H9 (cell line): ENCODE data around the gene FBLN1. TPM values are rescaled to one million over a fixed set of nuclear protein-coding genes. Genes with fewer than 3 reads are reported as not detected.

ENCODE experiments used
- DNase-seq: peaks from one replicate; pipeline ENCODE4 v3.0.0-alpha.2; 2017
- H2AFZ ChIP-seq: one replicate; pipeline ENCODE4 v1.6.1; 2013; ENCODE audit warnings: mild to moderate bottlenecking, low read length, control low read depth, moderate library complexity
- H2AK5ac ChIP-seq: 2 replicates; pipeline ENCODE4 v1.6.1; 2013; ENCODE audit warnings: low read length, control low read depth, mixed read lengths; ENCODE audit not compliant: insufficient read length
- H2BK120ac ChIP-seq: one replicate; pipeline ENCODE4 v1.6.1; 2013; ENCODE audit warnings: low read depth, mild to moderate bottlenecking, low read length, control low read depth, inconsistent platforms; ENCODE audit not compliant: poor library complexity, severe bottlenecking
- H2BK12ac ChIP-seq: 2 replicates; pipeline ENCODE4 v1.6.1; 2013; ENCODE audit warnings: low read length, control low read depth, mixed read lengths, low read depth; ENCODE audit not compliant: insufficient read length
- H2BK15ac ChIP-seq: 2 replicates; pipeline ENCODE4 v1.6.1; 2013; ENCODE audit warnings: low read depth, low read length, control low read depth
- H2BK20ac ChIP-seq: one replicate; pipeline ENCODE4 v1.6.1; 2013; ENCODE audit warnings: low read depth, mild to moderate bottlenecking, low read length, control low read depth, inconsistent platforms; ENCODE audit not compliant: poor library complexity, severe bottlenecking
- H2BK5ac ChIP-seq: 2 replicates; pipeline ENCODE4 v1.6.1; 2013; ENCODE audit warnings: low read length, control low read depth, mixed read lengths; ENCODE audit not compliant: insufficient read length
- H3K14ac ChIP-seq: 2 replicates; pipeline ENCODE4 v1.6.1; 2013; ENCODE audit warnings: low read length, control low read depth; ENCODE audit not compliant: insufficient read depth
- H3K18ac ChIP-seq: 2 replicates; pipeline ENCODE4 v1.6.1; 2013; ENCODE audit warnings: low read depth, mild to moderate bottlenecking, mixed read lengths, low read length, control low read depth; ENCODE audit not compliant: insufficient read length
- H3K23ac ChIP-seq: 2 replicates; pipeline ENCODE4 v1.6.1; 2013; ENCODE audit warnings: low read length, control low read depth, mixed read lengths, low read depth; ENCODE audit not compliant: insufficient read length
- H3K23me2 ChIP-seq: 2 replicates; pipeline ENCODE4 v1.6.1; 2013; ENCODE audit warnings: low read depth, mild to moderate bottlenecking, mixed read lengths, low read length, control low read depth; ENCODE audit not compliant: insufficient read length, poor library complexity, severe bottlenecking
- H3K27ac ChIP-seq: 2 replicates; pipeline ENCODE4 v1.5.1; 2013; ENCODE audit warnings: low read length, control low read depth, mixed read lengths, low read depth; ENCODE audit not compliant: insufficient read length
- H3K27me3 ChIP-seq: 2 replicates; pipeline ENCODE4 v1.6.1; 2013; ENCODE audit warnings: low read length, control low read depth, inconsistent platforms; ENCODE audit not compliant: insufficient read depth
- H3K4ac ChIP-seq: 2 replicates; pipeline ENCODE4 v1.6.1; 2013; ENCODE audit warnings: low read depth, mild to moderate bottlenecking, control low read depth, inconsistent platforms, low read length, moderate library complexity
- H3K4me1 ChIP-seq: 2 replicates; pipeline ENCODE4 v1.6.1; 2013; ENCODE audit warnings: low read length, control low read depth, inconsistent platforms; ENCODE audit not compliant: insufficient read depth
- H3K4me2 ChIP-seq: 2 replicates; pipeline ENCODE4 v1.6.1; 2013; ENCODE audit warnings: low read length, control low read depth, mixed read lengths; ENCODE audit not compliant: insufficient read length, insufficient read depth
- H3K56ac ChIP-seq: 2 replicates; pipeline ENCODE4 v1.6.1; 2013; ENCODE audit warnings: low read depth, mild to moderate bottlenecking, mixed read lengths, low read length, control low read depth; ENCODE audit not compliant: insufficient read length
- H3K79me1 ChIP-seq: 2 replicates; pipeline ENCODE4 v1.6.1; 2013; ENCODE audit warnings: low read depth, mild to moderate bottlenecking, moderate library complexity, low read length, control low read depth, inconsistent platforms; ENCODE audit not compliant: insufficient read depth, poor library complexity, severe bottlenecking
- H3K79me2 ChIP-seq: 2 replicates; pipeline ENCODE4 v1.6.1; 2013; ENCODE audit warnings: low read length, control low read depth, inconsistent platforms; ENCODE audit not compliant: insufficient read depth
- H3K9ac ChIP-seq: 2 replicates; pipeline ENCODE4 v1.6.1; 2013; ENCODE audit warnings: low read length, control low read depth, mixed read lengths; ENCODE audit not compliant: insufficient read length; ENCODE audit errors: extremely low read depth
- H3K9me3 ChIP-seq: one replicate; pipeline ENCODE4 v1.6.1; 2013; ENCODE audit warnings: low read depth, low read length, inconsistent platforms; ENCODE audit not compliant: control insufficient read depth
- H3T11ph ChIP-seq: one replicate; pipeline ENCODE4 v1.6.1; 2013; ENCODE audit warnings: mild to moderate bottlenecking, low read length, control low read depth, inconsistent platforms
- H4K20me1 ChIP-seq: one replicate; pipeline ENCODE4 v1.6.1; 2013; ENCODE audit not compliant: control insufficient read depth, insufficient read length, insufficient read depth
- H4K5ac ChIP-seq: 2 replicates; pipeline ENCODE4 v1.6.1; 2013; ENCODE audit warnings: low read depth, mild to moderate bottlenecking, mixed read lengths, low read length, control low read depth; ENCODE audit not compliant: insufficient read length
- H4K8ac ChIP-seq: replicated peaks from 2 replicates; pipeline ENCODE4 v1.6.1; 2013; ENCODE audit warnings: low read length, control low read depth, mixed read lengths, low read depth; ENCODE audit not compliant: insufficient read length
- H4K91ac ChIP-seq: 2 replicates; pipeline ENCODE4 v1.6.1; 2013; ENCODE audit warnings: low read depth, mild to moderate bottlenecking, moderate library complexity, mixed read lengths, low read length, control low read depth; ENCODE audit not compliant: insufficient read length
- H3K27ac Mint-ChIP-seq, 3 experiments: 2 replicates in 2 of 3; 3 replicates in 1 of 3; pipeline ENCODE4 v1.8.0; 2020 to 2021; ENCODE audit warnings: mixed read lengths in 3 of 3, mild to moderate bottlenecking in 1 of 3, moderate library complexity in 1 of 3
- H3K27me3 Mint-ChIP-seq: 2 replicates; pipeline ENCODE4 v1.8.0; 2021; ENCODE audit warnings: low read depth, mild to moderate bottlenecking, moderate library complexity, mixed read lengths
- H3K36me3 Mint-ChIP-seq, 3 experiments: 2 replicates in 2 of 3; 3 replicates in 1 of 3; pipeline ENCODE4 v1.8.0; 2020 to 2021; ENCODE audit warnings: low read depth in 3 of 3, mixed read lengths in 3 of 3; ENCODE audit not compliant: insufficient read depth in 1 of 3
- H3K4me1 Mint-ChIP-seq, 2 experiments: 2 replicates each; pipeline ENCODE4 v1.8.0; 2020; ENCODE audit warnings: mixed read lengths in 2 of 2
- H3K4me3 Mint-ChIP-seq, 2 experiments: 2 replicates in 1 of 2; 3 replicates in 1 of 2; pipeline ENCODE4 v1.8.0; 2020 to 2021; ENCODE audit warnings: mild to moderate bottlenecking in 2 of 2, mixed read lengths in 2 of 2, moderate library complexity in 1 of 2
- H3K9me3 Mint-ChIP-seq, 2 experiments: 2 replicates in 1 of 2; 3 replicates in 1 of 2; pipeline ENCODE4 v1.8.0; 2020; ENCODE audit warnings: mild to moderate bottlenecking in 2 of 2, mixed read lengths in 2 of 2, moderate library complexity in 1 of 2
- WGBS: extraction: QIAGEN DNeasy Blood & Tissue Kit; methylation state at CpG from one replicate; pipeline ENCODE4 v1.1.7; 2013; ENCODE audit warnings: missing lambda C conversion rate, low lambda C conversion rate, mixed read lengths; ENCODE audit not compliant: insufficient read length; ENCODE audit errors: extremely low coverage; 5-methylcytosine and 5-hydroxymethylcytosine counted together
- total RNA-seq: library from RNA; stranded (reverse); gene quantifications from 2 replicates; pipeline ENCODE4 v1.2.1, GENCODE V29; 2021
- TF ChIP-seq, protein P1 (sequence below): fragments of 200-600 bp; sonication (generic); conservative IDR thresholded peaks from 3 replicates; pipeline ENCODE4 v1.8.0; 2021; ENCODE audit warnings: antibody characterized with exemption, mild to moderate bottlenecking

FBLN1 gene
- total RNA-seq, 1 experiment from 2014 or later: 140 TPM

DNA sequence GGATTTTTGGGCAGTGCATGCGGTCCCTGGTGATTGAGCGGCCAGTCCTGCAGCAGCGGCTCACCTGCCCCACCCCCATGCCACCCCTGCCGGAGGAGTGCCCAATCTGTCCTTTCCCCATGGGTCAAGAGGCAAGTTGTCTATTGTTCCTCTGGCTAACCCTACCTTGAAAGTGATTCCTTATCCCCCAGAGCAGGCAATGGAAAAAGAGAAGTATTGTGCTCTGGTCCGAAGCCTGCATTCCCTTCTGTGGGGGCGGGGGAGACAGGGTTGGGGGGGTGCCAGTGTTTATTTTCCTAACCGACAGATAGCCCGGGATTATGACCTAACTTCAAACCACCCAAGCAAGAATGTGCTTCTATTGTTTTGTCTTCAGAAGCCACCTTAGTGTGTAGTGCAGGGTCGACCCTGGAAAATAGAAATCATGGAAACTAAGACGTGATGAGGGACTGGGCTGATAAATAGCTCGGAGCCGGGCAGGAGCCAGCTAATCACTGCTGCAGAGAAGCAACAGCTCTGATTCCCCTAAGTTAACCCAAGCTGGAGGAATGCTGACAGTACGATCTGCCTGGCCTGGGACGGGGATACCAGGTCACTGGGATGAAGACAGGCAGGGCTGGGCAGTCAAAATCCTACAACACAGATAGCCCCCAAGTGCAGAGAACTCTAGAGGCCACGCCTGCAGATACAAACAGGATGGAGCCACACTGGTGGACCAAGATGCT, 130.3 kb downstream of the FBLN1 start:
- Histone ChIP-seq H2BK120ac (no peak overlapping the region), H3K9ac (no peak overlapping the region), H2BK15ac (no peak overlapping the region), H3K23ac (no peak overlapping the region), H4K8ac (no peak overlapping the region), H2BK12ac (no peak overlapping the region), H3K27ac (no peak overlapping the region), H2BK20ac (no peak overlapping the region), H4K91ac (no peak overlapping the region), H4K20me1 (no peaks in the 10 kb centered on the region), H3K9me3 (no peaks in the 10 kb centered on the region), H3K79me1 (no peaks in the 10 kb centered on the region), H3K4me2 (no peak overlapping the region), H3K23me2 (no peaks in the 10 kb centered on the region), H2AFZ (no peak overlapping the region), H4K5ac (no peak overlapping the region), H3K14ac (no peak overlapping the region), H2BK5ac (no peak overlapping the region), H3T11ph (no peak overlapping the region), H3K4ac (no peak overlapping the region), H2AK5ac (no peak overlapping the region), H3K79me2 (no peaks in the 10 kb centered on the region), H3K56ac (no peak overlapping the region), H3K18ac (no peak overlapping the region), H3K4me1 (peaks cover 2% of the 10 kb centered on the region; the same call in 1 of the 2 replicates), H3K27me3 (no peaks in the 10 kb centered on the region)
- WGBS: no CpG with 5 or more reads among the region's 15 CpGs
- no peaks in the 10 kb centered on the region for H3K9me3 Mint-ChIP-seq
- TF ChIP-seq, protein P1, sequence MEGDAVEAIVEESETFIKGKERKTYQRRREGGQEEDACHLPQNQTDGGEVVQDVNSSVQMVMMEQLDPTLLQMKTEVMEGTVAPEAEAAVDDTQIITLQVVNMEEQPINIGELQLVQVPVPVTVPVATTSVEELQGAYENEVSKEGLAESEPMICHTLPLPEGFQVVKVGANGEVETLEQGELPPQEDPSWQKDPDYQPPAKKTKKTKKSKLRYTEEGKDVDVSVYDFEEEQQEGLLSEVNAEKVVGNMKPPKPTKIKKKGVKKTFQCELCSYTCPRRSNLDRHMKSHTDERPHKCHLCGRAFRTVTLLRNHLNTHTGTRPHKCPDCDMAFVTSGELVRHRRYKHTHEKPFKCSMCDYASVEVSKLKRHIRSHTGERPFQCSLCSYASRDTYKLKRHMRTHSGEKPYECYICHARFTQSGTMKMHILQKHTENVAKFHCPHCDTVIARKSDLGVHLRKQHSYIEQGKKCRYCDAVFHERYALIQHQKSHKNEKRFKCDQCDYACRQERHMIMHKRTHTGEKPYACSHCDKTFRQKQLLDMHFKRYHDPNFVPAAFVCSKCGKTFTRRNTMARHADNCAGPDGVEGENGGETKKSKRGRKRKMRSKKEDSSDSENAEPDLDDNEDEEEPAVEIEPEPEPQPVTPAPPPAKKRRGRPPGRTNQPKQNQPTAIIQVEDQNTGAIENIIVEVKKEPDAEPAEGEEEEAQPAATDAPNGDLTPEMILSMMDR: no peak
- no peak overlapping the region for H3K4me3 Mint-ChIP-seq
- H3K4me1 Mint-ChIP-seq: peaks cover 46 to 65% of the 10 kb centered on the region in 2 experiments
- H3K27me3 Mint-ChIP-seq: peaks cover 28% of the 10 kb centered on the region
- no peaks in the 10 kb centered on the region for H3K36me3 Mint-ChIP-seq
- H3K27ac Mint-ChIP-seq: peak overlapping the region in 1 of 3 experiments; percentile 36; a peak in 2 of 7 replicates
- DNase-seq: no peak
